DND-41 (cell line): ENCODE results near the gene TOP3B.

Source experiments
- ATAC-seq: fragments of 200-7000 bp; cut with Tn5 transposase; 3 replicates; pipeline ENCODE4 v1.9.1; 2021; ENCODE audit warnings: low read depth; ENCODE audit not compliant: insufficient read depth
- DNase-seq: peaks from one replicate; pipeline ENCODE4 v3.0.0-alpha.2; 2020
- H2AFZ ChIP-seq: 2 replicates; pipeline ENCODE4 v1.6.0; 2012; ENCODE audit warnings: low read depth, low read length
- H3K27ac ChIP-seq: 2 replicates; pipeline ENCODE4 v1.5.1; 2012; ENCODE audit warnings: low read length, inconsistent platforms
- H3K27me3 ChIP-seq: fragments of 200-600 bp; sonication (generic); 2 replicates; pipeline ENCODE4 v1.6.0; 2012; ENCODE audit warnings: low read length, mild to moderate bottlenecking, inconsistent platforms; ENCODE audit not compliant: insufficient read depth, poor library complexity
- H3K36me3 ChIP-seq: 2 replicates; pipeline ENCODE4 v1.5.1; 2012; ENCODE audit warnings: low read length, inconsistent platforms; ENCODE audit not compliant: insufficient read depth
- H3K4me1 ChIP-seq: 2 replicates; pipeline ENCODE4 v1.5.1; 2012; ENCODE audit warnings: mild to moderate bottlenecking, low read length; ENCODE audit not compliant: insufficient read depth
- H3K4me2 ChIP-seq: 2 replicates; pipeline ENCODE4 v1.6.0; 2012; ENCODE audit warnings: mild to moderate bottlenecking, moderate library complexity, low read length, inconsistent platforms; ENCODE audit not compliant: insufficient read depth
- H3K4me3 ChIP-seq, 2 experiments: fragments of 200-600 bp in 1 of 2; shearing (Covaris generic) in 1 of 2; 2 replicates each; pipeline ENCODE4 v1.5.1; 2012 to 2016; ENCODE audit warnings: inconsistent platforms in 2 of 2, low read length in 2 of 2, mild to moderate bottlenecking in 2 of 2, low read depth in 1 of 2, moderate library complexity in 1 of 2
- H3K79me2 ChIP-seq: 2 replicates; pipeline ENCODE4 v1.6.0; 2012; ENCODE audit warnings: low read length, inconsistent platforms; ENCODE audit not compliant: insufficient read depth
- H3K9ac ChIP-seq: 2 replicates; pipeline ENCODE4 v1.6.0; 2012; ENCODE audit warnings: low read depth, mild to moderate bottlenecking, inconsistent platforms, low read length, moderate library complexity
- H3K9me3 ChIP-seq: 2 replicates; pipeline ENCODE4 v1.5.1; 2012; ENCODE audit warnings: low read length, moderate library complexity, mild to moderate bottlenecking, inconsistent platforms; ENCODE audit not compliant: insufficient read depth, severe bottlenecking
- H4K20me1 ChIP-seq: 2 replicates; pipeline ENCODE4 v1.6.0; 2012; ENCODE audit warnings: low read length; ENCODE audit not compliant: insufficient read depth
- CTCF ChIP-seq: IDR thresholded peaks from 2 replicates; pipeline ENCODE4 v1.5.1; 2012; ENCODE audit warnings: borderline replicate concordance, low read length, moderate library complexity, mild to moderate bottlenecking; ENCODE audit not compliant: poor library complexity, severe bottlenecking; ENCODE audit errors: extremely low read depth
- EZH2 ChIP-seq: IDR thresholded peaks from 3 replicates; pipeline ENCODE4 v1.6.1; 2012; ENCODE audit warnings: borderline replicate concordance, low read depth, mild to moderate bottlenecking, moderate library complexity, low read length, inconsistent platforms; ENCODE audit not compliant: severe bottlenecking

The TOP3B gene

GRCh38 chr22:21990445-21991303 is 8.1 kb upstream of the TOP3B start:
- Histone ChIP-seq H3K27me3 (no peaks in the 10 kb centered on the region), H3K4me2 (no peak overlapping the region), H4K20me1 (no peaks in the 10 kb centered on the region), H3K9me3 (no peaks in the 10 kb centered on the region), H3K36me3 (no peaks in the 10 kb centered on the region), H3K27ac (no peak overlapping the region), H3K4me1 (no peaks in the 10 kb centered on the region), H2AFZ (no peak overlapping the region), H3K79me2 (no peaks in the 10 kb centered on the region), H3K9ac (no peak overlapping the region), H3K4me3 (no peak overlapping the region)
- no peak for TF ChIP-seq CTCF
- TF ChIP-seq EZH2 = no peak
- ATAC-seq (no peak), DNase-seq (no peak)

GRCh38 chr22:21989049-21989448 is 6.5 kb upstream of the TOP3B start:
- H3K9me3 ChIP-seq = no peaks in the 10 kb centered on the region

GRCh38 chr22:21985214-21985613 is 2.6 kb upstream of the TOP3B start:
- Histone ChIP-seq H2AFZ (no peak overlapping the region), H3K9ac (no peak overlapping the region), H3K4me2 (no peak overlapping the region), H4K20me1 (no peaks in the 10 kb centered on the region; the same call in 1 of the 2 replicates), H3K4me3 (no peak overlapping the region), H3K9me3 (no peaks in the 10 kb centered on the region), H3K27me3 (no peaks in the 10 kb centered on the region), H3K27ac (no peak overlapping the region), H3K79me2 (peaks cover 26% of the 10 kb centered on the region), H3K4me1 (peaks cover 18% of the 10 kb centered on the region), H3K36me3 (peaks cover 3% of the 10 kb centered on the region; the same call in 1 of the 2 replicates)
- DNase-seq (no peak), ATAC-seq (no peak)
- TF ChIP-seq CTCF (no peak), EZH2 (no peak)

More at GRCh38 chr22:21989049-21989448, 6.5 kb upstream of the TOP3B start:
- no peak for DNase-seq
- H3K27me3 ChIP-seq = no peaks in the 10 kb centered on the region
- H3K79me2 ChIP-seq = no peaks in the 10 kb centered on the region
- no peak overlapping the region for H3K4me2 ChIP-seq
- H3K4me1 ChIP-seq = no peaks in the 10 kb centered on the region
- H3K4me3 ChIP-seq = no peak overlapping the region
- H2AFZ ChIP-seq = no peak overlapping the region
- no peak for ATAC-seq
- no peaks in the 10 kb centered on the region for H3K36me3 ChIP-seq
- H3K27ac ChIP-seq = no peak overlapping the region
- no peaks in the 10 kb centered on the region for H4K20me1 ChIP-seq
- TF ChIP-seq CTCF (no peak), EZH2 (no peak)
- H3K9ac ChIP-seq = no peak overlapping the region
